NT2/D1 (cell line): Measurements from ENCODE around the gene SEMG1.

ENCODE experiments used
- DNase-seq: peaks from one replicate; pipeline ENCODE4 v3.0.0-alpha.2; 2011; ENCODE audit warnings: low read depth, low spot score
- H3K27me3 ChIP-seq: 2 replicates; pipeline ENCODE4 v1.6.0; 2011; ENCODE audit warnings: mild to moderate bottlenecking; ENCODE audit not compliant: insufficient read length, insufficient read depth
- H3K36me3 ChIP-seq: 2 replicates; pipeline ENCODE4 v1.6.1; 2011; ENCODE audit warnings: mild to moderate bottlenecking, low read length, mixed read lengths; ENCODE audit not compliant: insufficient read depth, insufficient read length
- H3K4me1 ChIP-seq: 2 replicates; pipeline ENCODE4 v1.5.1; 2011; ENCODE audit not compliant: insufficient read depth, insufficient read length
- H3K4me3 ChIP-seq: 2 replicates; pipeline ENCODE4 v1.5.1; 2011; ENCODE audit warnings: low read depth; ENCODE audit not compliant: insufficient read length
- H3K9ac ChIP-seq: 2 replicates; pipeline ENCODE4 v1.6.0; 2011; ENCODE audit warnings: low read depth; ENCODE audit not compliant: insufficient read length
- H3K9me3 ChIP-seq: 2 replicates; pipeline ENCODE4 v1.5.1; 2011; ENCODE audit warnings: mild to moderate bottlenecking, low read length; ENCODE audit not compliant: insufficient read depth
- SUZ12 ChIP-seq: IDR thresholded peaks from 2 replicates; pipeline ENCODE4 v1.6.1; 2011; ENCODE audit not compliant: insufficient read length, insufficient read depth; ENCODE audit errors: extremely low read depth
- YY1 ChIP-seq: IDR thresholded peaks from 2 replicates; pipeline ENCODE4 v1.6.1; 2011; ENCODE audit not compliant: insufficient read length, insufficient read depth
- ZNF274 ChIP-seq: IDR thresholded peaks from 2 replicates; pipeline ENCODE4 v1.6.1; 2011; ENCODE audit warnings: mild to moderate bottlenecking, low read depth, low read length

SEMG1 gene

DNA sequence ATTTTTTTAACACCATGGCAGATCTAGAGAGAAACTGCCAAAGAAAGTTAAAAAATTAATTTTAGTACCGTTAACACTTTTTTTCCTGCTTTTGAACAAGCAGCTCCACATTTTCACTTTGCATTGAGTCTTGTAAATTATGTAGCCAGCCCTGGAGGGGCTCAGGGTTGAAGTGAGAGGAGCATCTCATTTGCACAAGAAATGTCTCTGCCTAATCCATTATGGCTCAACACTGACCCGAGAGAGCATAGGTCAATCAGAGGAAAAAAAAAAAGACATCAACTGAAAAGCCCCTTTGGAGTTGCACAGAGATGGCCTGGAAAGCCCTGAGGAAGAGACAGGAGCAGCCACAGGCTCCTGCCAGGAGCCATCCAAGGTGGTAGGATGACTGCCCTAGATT, 51.8 kb downstream of the SEMG1 start:
- no peak overlapping the region for H3K9ac ChIP-seq
- peak; percentile 55 for DNase-seq
- no peaks in the 10 kb centered on the region for H3K9me3 ChIP-seq
- H3K36me3 ChIP-seq, result no peaks in the 10 kb centered on the region
- TF ChIP-seq YY1 (no peak), SUZ12 (no peak), ZNF274 (no peak)
- H3K4me3 ChIP-seq, result no peak overlapping the region
- no peaks in the 10 kb centered on the region for H3K27me3 ChIP-seq
- H3K4me1 ChIP-seq, result no peaks in the 10 kb centered on the region
